PFSK-1 (cell line): ENCODE measurements around the gene ABHD12.

Experiments
- FOXP2 ChIP-seq: optimal IDR thresholded peaks from 2 replicates; pipeline ENCODE3; 2011; ENCODE audit warnings: borderline replicate concordance, control low read depth, inconsistent platforms; ENCODE audit not compliant: insufficient read depth; ENCODE audit errors: extremely low read length, extremely low read depth
- SIN3A ChIP-seq: IDR thresholded peaks from 2 replicates; pipeline ENCODE4 v1.6.1; 2012; ENCODE audit warnings: mild to moderate bottlenecking, low read length, moderate library complexity, borderline replicate concordance; ENCODE audit not compliant: insufficient read depth

DNA sequence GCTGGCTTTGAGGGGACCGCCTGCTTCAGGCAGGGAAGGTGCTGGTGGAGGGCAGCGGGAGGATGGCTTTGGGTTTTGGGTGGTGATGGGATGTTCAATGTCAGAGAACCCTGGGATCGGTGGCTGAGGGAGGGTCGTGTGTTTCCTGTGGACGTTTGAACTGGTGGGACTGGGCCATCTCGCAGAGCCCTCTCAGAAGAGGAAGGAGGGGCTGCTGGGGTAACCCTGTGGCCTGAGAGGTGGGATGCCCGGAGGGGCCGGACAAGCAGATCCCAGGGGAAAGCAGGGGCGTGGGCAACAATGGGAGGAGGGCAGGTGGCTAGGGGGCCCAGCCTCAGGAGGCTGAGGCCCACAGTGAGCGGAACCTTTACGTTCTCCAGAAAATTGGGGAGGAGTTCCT is 107.8 kb downstream of the ABHD12 start:
- TF ChIP-seq SIN3A (no peak), FOXP2 (no peak)
